NCI-H1694 treated with DMSO at 0.1 percent for 48 hours (cell line): ENCODE data around the gene CFL1.
A peak's percentile ranks its signal among the peaks of the same experiment; 100 is the strongest.
"Not testable (repeated sequence)": the region's sequence is repeated elsewhere in the genome, so short reads cannot be mapped to it uniquely, and the experiment has no call there.

ENCODE experiments used
- DNase-seq: peaks from one replicate; lab custom pipeline; 2025; lab: John Stamatoyannopoulos, UW

Gene CFL1

GRCh38 chr11:65832231-65832630 lies 25.7 kb downstream of the CFL1 start:
- DNase-seq, result not testable (repeated sequence)

GRCh38 chr11:65829459-65829858 lies 28.5 kb downstream of the CFL1 start:
- no peak for DNase-seq

GRCh38 chr11:65826984-65827735 lies 30.8 kb downstream of the CFL1 start:
- DNase-seq, result no peak

- DNase-seq, result no peak
Measured at GRCh38 chr11:65822776-65823528, 35.0 kb downstream of the CFL1 start.

- no peak for DNase-seq
Measured at GRCh38 chr11:65821107-65821506, 36.9 kb downstream of the CFL1 start.

GRCh38 chr11:65817835-65818680 lies 39.9 kb downstream of the CFL1 start:
- DNase-seq, result peak; percentile 57

- no peak for DNase-seq
Measured at GRCh38 chr11:65817312-65817834, 40.6 kb downstream of the CFL1 start.

GRCh38 chr11:65816696-65817095 lies 41.3 kb downstream of the CFL1 start:
- DNase-seq, result no peak

GRCh38 chr11:65814986-65815565 lies 42.9 kb downstream of the CFL1 start:
- DNase-seq, result no peak

GRCh38 chr11:65814131-65814985 lies 43.6 kb downstream of the CFL1 start:
- DNase-seq, result no peak

GRCh38 chr11:65811764-65812475 lies 46.1 kb downstream of the CFL1 start:
- no peak for DNase-seq

GRCh38 chr11:65810046-65810868 lies 47.7 kb downstream of the CFL1 start:
- no peak for DNase-seq

- DNase-seq, result no peak
Measured at GRCh38 chr11:65809496-65809895, 48.5 kb downstream of the CFL1 start.

GRCh38 chr11:65808744-65809341 lies 49.1 kb downstream of the CFL1 start:
- no peak for DNase-seq

GRCh38 chr11:65806979-65807378 lies 51.0 kb downstream of the CFL1 start:
- DNase-seq, result no peak
